WERI-Rb-1 (cell line): Measurements from ENCODE around the gene AGRN.

ENCODE experiments used
- DNase-seq: peaks from one replicate; pipeline ENCODE4 v3.0.0-alpha.2; 2020
- H3K27ac ChIP-seq: fragments of 250-450 bp; sonication (Bioruptor Pico); 2 replicates; pipeline ENCODE4 v1.5.1; 2020; ENCODE audit warnings: mild to moderate bottlenecking, moderate library complexity
- H3K27me3 ChIP-seq: fragments of 250-450 bp; sonication (Bioruptor Pico); 2 replicates; pipeline ENCODE4 v1.5.1; 2021; ENCODE audit warnings: mild to moderate bottlenecking, low read depth, moderate library complexity; ENCODE audit not compliant: insufficient read depth, severe bottlenecking
- H3K36me3 ChIP-seq: fragments of 250-450 bp; sonication (Bioruptor Pico); 2 replicates; pipeline ENCODE4 v1.5.1; 2020; ENCODE audit warnings: mild to moderate bottlenecking, moderate library complexity
- H3K4me3 ChIP-seq: 2 replicates; pipeline ENCODE4 v1.5.1; 2011; ENCODE audit warnings: low read depth, mild to moderate bottlenecking, control low read depth, low read length
- H3K9me3 ChIP-seq: fragments of 250-450 bp; sonication (Bioruptor Pico); 2 replicates; pipeline ENCODE4 v1.5.1; 2021; ENCODE audit warnings: mild to moderate bottlenecking, moderate library complexity; ENCODE audit not compliant: severe bottlenecking
- TF ChIP-seq, protein P1 (sequence below): IDR thresholded peaks from 2 replicates; pipeline ENCODE4 v1.5.1; 2011; ENCODE audit warnings: low read depth, mild to moderate bottlenecking, control low read depth, inconsistent platforms, low read length

Gene AGRN

DNA sequence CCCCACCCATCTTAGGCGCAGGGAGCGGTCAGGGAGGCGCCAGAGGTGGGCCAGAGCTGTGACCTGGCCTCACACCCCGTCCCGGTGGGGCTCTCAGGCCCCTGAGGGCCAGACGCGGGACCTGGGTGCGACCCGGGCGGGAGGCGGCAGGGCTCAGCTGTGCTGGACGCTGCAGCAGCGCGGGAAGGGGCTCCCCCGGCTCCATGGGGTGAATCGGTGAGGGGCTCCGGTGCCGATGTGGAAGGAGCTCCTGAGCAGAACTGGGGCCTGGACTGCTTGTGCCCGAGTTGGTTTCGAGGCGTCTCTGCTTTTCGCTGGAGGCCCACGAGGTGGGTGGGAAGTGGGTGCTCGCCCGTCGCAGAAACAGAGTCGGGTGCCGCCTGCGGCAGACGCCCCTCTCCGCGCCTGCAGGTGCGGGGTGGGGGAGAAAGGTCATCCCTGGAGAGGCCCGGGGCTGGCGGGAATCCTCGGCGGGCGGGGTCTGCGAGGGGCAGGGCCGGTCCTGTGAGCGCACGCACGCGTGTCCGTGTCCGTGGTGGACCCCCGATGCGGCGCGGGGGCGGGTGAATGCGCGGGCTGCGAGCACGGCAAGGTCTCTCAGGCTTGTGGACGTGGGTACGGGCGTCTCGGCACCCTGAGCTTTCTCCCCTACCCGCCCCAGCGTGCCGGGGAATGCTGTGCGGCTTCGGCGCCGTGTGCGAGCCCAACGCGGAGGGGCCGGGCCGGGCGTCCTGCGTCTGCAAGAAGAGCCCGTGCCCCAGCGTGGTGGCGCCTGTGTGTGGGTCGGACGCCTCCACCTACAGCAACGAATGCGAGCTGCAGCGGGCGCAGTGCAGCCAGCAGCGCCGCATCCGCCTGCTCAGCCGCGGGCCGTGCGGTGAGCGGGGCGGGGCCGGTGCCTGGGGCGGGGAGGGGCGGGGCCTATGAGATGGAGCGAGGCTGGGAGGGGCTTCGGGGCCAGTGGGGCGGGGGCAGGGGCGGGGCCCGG is 20.4 kb downstream of the AGRN start:
- Histone ChIP-seq H3K27me3 (no peaks in the 10 kb centered on the region), H3K36me3 (peaks cover 49% of the 10 kb centered on the region), H3K27ac (no peak overlapping the region), H3K4me3 (no peak overlapping the region), H3K9me3 (peaks cover 3% of the 10 kb centered on the region)
- TF ChIP-seq, protein P1, sequence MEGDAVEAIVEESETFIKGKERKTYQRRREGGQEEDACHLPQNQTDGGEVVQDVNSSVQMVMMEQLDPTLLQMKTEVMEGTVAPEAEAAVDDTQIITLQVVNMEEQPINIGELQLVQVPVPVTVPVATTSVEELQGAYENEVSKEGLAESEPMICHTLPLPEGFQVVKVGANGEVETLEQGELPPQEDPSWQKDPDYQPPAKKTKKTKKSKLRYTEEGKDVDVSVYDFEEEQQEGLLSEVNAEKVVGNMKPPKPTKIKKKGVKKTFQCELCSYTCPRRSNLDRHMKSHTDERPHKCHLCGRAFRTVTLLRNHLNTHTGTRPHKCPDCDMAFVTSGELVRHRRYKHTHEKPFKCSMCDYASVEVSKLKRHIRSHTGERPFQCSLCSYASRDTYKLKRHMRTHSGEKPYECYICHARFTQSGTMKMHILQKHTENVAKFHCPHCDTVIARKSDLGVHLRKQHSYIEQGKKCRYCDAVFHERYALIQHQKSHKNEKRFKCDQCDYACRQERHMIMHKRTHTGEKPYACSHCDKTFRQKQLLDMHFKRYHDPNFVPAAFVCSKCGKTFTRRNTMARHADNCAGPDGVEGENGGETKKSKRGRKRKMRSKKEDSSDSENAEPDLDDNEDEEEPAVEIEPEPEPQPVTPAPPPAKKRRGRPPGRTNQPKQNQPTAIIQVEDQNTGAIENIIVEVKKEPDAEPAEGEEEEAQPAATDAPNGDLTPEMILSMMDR, result no peak
- no peak for DNase-seq

DNA sequence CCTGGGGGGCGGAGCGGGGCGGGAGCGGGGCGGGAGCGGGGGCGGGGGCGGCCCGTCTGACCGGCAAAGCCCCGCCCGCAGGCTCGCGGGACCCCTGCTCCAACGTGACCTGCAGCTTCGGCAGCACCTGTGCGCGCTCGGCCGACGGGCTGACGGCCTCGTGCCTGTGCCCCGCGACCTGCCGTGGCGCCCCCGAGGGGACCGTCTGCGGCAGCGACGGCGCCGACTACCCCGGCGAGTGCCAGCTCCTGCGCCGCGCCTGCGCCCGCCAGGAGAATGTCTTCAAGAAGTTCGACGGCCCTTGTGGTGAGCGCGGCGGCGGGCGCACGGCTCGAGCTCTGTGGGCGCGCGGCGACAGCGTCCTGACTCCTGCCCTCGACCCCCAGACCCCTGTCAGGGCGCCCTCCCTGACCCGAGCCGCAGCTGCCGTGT is 21.2 kb downstream of the AGRN start:
- TF ChIP-seq, protein P1, result no peak
- Histone ChIP-seq H3K4me3 (no peak overlapping the region), H3K36me3 (peaks cover 48% of the 10 kb centered on the region), H3K27me3 (no peaks in the 10 kb centered on the region), H3K9me3 (peaks cover 3% of the 10 kb centered on the region), H3K27ac (no peak overlapping the region)
- no peak for DNase-seq

DNA sequence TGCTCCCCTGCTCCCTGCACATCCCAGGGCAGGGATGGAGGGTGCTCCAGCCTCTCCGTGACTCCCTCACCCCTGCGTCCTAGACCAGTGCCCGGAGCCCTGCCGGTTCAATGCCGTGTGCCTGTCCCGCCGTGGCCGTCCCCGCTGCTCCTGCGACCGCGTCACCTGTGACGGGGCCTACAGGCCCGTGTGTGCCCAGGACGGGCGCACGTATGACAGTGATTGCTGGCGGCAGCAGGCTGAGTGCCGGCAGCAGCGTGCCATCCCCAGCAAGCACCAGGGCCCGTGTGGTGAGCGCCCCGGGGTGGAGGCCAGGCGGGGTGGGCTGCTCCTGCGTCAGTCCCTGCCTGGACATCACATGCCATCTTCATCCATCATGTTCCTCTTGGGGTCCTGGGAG is 22.0 kb downstream of the AGRN start:
- Histone ChIP-seq H3K27ac (no peak overlapping the region), H3K4me3 (no peak overlapping the region), H3K36me3 (peaks cover 54% of the 10 kb centered on the region), H3K9me3 (peaks cover 3% of the 10 kb centered on the region), H3K27me3 (no peaks in the 10 kb centered on the region)
- DNase-seq, result no peak
- TF ChIP-seq, protein P1, result no peak

DNA sequence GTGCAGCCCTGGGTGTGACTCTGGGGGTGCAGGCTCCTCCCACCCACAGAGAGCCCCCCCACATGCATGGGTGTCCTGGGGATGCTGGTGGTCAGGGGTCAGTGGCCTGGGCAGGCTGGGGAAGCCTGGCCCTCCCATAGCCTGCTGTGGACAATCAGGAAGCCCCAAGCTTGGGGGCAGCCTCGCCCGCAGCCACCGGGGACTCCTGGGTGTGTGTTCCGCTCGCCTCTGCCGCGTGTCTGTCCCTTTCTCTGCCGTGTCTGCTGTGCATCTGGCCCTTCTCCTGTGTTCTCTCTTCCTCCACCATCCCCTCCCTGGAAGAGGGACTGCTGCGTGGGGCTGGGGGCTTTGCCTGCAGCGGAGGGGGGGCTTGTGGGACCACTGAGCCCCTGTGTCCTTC is 22.9 kb downstream of the AGRN start:
- peaks cover 59% of the 10 kb centered on the region for H3K36me3 ChIP-seq

DNA sequence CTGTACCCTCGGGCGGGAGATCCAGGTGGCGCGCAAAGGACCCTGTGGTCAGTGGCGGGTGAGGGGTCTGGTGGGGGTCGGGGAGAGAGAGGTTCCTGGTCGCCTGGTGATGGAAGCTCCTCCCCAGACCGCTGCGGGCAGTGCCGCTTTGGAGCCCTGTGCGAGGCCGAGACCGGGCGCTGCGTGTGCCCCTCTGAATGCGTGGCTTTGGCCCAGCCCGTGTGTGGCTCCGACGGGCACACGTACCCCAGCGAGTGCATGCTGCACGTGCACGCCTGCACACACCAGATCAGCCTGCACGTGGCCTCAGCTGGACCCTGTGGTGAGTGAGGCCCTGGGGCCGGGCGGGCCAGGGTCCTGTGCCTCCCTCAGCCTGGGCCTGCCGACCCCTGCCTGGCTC is 23.5 kb downstream of the AGRN start:
- no peak overlapping the region for H3K27ac ChIP-seq
- H3K36me3 ChIP-seq, result peaks cover 57% of the 10 kb centered on the region
- TF ChIP-seq, protein P1, result no peak
- H3K4me3 ChIP-seq, result no peak overlapping the region
- DNase-seq, result no peak
- peaks cover 3% of the 10 kb centered on the region for H3K9me3 ChIP-seq
- H3K27me3 ChIP-seq, result no peaks in the 10 kb centered on the region

More for the DNA sequence above, 22.9 kb downstream of the AGRN start:
- TF ChIP-seq, protein P1, result no peak
- Histone ChIP-seq H3K9me3 (peaks cover 3% of the 10 kb centered on the region), H3K4me3 (no peak overlapping the region), H3K27ac (no peak overlapping the region), H3K27me3 (no peaks in the 10 kb centered on the region)
- no peak for DNase-seq
